DMS79 (cell line): ENCODE data around the gene PLCL1.

ENCODE experiments used
- DNase-seq: peaks from one replicate; lab custom pipeline; 2025; lab: John Stamatoyannopoulos, UW

Gene PLCL1

DNA sequence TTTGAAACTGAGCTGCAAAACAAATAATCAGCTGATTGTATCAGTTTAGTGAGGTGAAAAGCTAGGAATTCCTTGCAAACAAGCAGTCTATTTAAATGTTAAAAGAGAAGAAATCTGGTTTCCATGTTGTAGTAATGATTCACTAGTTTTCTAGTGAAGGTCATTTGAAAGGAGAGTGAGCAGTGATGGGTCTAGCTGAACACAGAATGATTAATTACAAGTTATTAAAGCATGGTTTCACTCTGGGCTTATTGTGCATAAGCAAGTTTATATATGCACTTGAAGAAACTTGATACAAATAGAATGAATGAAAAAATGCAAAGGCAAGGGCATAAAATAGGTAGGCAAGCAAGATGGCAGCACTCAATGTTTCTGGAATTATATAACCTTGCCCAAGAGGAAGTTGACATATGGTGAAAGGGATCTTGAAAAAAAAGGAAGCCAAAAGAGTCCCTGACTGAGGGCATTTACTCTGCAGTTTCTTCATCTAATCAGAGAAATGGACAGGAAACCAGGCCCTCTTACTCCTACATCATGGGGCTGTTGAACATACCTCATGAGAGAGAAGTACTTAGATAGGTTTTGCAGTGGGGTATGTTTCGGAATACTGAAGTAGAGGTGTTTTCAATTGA lies 53.2 kb downstream of the PLCL1 start:
- no peak for DNase-seq

DNA sequence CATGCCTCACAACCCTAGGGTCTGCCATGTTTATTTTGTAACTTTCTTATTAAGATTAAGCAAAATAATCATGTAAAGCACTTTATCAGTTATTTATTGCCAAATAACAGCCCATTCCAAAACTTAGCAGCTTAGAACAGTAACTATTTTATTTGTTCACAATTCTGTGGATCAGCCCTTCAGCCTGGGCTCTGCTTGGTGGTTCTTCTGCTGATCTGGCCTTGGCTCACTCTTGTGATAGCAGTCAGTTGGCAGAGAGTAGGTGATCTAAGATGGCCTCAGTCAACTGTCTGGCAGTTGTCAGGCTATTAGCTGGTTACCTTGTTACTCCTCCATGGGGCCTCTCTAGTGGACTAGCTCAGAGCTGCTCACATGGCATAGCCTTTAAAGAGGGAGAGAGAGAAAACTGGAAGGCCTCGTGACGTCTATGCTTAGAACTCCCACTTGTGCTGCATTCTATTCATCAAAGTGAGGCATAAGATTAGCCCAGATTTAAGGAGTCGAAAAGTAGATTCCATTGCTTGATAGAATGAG lies 54.3 kb downstream of the PLCL1 start:
- DNase-seq, result no peak

DNA sequence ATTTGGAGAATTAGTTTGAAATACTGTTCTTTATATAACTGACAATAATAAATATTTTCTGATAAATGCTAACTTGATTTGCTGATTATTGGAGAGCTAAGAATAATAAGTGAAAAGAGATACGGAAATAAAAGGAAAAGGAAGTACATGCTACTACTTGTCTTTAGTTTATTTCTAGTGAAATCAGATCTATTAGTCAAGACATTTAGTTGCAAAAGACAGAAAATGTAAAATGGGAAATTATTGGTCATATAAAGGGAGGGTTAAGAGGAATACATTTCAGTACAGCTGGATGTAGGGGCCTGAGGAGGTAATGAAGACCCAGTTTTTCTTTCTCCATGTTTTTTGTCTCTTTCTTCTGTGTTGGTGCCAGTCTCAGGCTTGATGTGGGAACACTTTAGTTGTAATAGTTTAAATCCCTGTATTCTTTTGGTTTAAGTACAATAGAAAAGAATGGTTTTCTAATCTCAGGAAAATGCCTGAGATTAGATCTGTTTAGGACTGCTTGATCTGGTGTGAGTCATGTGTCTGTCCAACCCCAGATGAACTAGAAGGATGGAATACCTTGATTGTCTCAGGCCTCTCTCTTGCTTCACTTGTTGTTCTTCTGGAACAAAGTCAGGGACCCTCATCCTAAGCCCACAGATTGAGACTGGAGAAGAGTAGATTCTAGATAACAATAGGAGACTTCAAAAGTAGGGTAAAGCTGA lies 58.0 kb downstream of the PLCL1 start:
- DNase-seq, result no peak

DNA sequence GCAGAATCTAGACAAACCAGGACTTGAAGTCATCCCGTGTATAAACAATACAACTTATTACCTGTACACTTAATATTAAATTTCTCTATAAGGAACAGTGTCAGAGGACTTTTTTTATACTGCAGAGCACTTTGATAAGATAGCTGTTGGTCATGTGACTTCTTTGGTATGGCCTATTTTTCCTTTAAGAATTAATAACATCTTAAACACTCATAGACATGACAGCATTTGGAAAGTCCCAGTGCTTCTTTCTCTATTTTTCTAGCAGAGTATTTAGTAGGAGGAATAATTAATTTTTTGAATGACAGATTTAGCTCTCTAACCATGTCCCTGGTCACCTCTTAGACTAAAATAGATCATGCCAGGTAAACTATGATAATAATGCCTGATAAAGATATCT lies 59.4 kb downstream of the PLCL1 start:
- no peak for DNase-seq

DNA sequence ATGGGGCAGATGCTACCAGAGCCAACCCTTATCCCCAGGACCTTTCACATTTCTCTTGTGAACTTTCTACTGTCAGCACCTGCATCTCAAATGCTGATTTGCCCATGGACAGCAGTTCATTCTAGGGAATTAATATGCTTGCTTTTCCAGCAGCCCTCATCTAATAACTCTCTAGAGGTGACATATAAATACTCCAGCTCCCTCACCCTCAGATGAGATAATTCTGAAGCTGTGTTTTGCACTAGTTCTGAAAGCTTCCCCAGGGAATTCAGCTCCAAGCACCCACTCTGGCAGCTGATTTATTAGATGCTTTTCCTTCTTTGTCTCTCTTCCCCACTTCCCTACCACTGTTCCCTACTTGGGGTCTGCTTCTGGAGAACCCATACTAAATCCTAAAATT lies 62.1 kb downstream of the PLCL1 start:
- no peak for DNase-seq

DNA sequence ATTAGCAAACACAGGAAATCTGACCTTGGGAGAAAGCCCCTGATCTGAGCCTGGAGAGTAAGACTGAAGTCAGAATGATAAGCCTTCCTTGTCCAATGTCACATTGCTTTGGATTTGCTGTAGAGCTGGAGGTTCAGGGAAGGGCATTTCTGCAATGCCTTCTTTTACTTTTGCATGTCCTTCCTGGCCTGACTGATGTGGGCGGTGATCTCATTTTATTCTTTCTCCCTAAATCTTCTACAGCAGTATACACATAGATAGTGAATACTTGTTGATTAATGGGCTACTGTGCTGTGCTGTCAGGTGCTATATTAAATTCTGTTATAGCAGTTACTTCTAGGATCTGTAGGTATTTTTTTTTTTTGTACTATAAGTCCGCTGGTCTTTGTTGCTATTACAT lies 62.6 kb downstream of the PLCL1 start:
- DNase-seq, result no peak

DNA sequence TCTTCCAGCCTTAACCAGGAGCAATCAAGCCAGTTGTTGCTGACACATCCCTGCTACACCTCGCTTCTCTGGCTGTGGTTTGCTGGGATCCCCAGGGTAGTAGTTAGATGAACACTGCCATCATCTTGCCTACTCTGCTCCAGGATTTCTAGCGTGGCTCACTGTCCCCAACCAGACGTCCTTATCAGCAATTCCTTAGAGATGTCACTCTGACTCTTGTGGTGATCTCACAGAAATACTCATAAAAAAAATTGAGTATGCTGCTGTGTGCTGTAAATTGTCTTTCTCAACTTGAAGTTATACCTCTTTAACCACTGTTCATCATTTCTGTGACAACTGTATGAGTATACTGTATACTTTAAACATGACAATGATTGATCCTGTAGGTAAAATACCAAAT lies 63.2 kb downstream of the PLCL1 start:
- no peak for DNase-seq

DNA sequence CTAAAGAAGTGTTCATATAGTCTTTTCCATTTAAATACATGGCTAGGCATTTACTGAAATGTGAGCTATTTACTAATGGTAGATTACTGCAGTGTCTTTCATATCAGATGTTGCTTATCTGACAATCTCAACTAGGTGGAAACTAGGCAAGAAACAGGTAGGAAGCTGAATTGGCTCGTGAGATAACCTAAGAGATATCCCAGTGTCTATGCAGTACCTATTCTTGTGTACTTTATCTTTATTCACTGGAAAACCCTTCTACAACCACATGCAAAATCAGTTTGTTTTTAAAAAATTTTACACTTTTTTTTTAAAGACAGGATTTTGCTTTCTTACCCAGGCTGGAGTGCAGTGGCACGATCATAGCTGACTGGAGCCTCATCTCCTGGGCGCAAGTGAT lies 63.8 kb downstream of the PLCL1 start:
- no peak for DNase-seq

DNA sequence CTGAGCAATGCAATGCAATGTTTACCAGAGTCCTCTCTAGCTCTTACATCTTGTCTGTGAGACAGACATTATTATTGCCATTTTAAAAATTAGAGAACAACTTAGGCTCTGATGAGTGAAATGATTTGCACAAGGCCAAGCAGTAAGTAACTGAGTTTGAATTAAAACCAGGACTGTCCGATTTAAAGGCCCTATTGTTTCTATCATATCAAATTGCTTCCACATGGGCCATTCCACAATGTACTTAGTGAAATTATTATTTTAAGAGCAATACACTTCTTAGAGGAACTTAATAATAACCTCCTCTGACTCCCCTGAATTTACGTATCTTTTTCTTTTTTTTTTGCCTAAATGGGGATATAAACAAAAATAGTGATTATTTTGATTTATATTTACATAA lies 64.6 kb downstream of the PLCL1 start:
- DNase-seq, result no peak

DNA sequence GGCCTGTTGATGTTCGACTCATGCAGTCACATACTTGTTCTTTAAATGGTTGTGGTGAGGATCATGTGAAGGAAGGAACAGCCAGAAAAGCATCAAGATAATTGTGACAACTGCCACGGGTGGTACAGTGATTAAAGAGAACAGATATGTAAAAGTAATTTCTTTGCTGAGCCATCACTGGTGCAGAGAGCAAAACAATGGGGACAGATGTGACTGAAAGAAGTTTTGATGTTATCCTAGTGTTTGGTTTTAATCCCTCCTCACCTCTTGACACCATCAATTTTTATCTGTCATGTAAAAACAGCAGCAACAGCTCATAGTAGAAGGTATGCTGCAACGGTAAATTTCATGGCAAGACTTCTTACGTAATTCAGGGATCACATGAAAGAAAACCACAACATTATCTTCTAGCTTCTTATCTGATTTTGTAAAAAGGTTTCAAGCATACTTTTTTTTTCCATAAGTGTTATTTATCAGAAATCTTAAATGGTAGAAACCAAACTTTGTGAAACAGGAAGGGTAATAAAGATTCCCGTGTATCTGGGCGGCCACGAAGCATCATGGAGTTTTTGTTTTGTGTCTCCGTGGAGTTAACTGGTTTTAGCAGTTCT lies 65.2 kb downstream of the PLCL1 start:
- DNase-seq, result no peak

DNA sequence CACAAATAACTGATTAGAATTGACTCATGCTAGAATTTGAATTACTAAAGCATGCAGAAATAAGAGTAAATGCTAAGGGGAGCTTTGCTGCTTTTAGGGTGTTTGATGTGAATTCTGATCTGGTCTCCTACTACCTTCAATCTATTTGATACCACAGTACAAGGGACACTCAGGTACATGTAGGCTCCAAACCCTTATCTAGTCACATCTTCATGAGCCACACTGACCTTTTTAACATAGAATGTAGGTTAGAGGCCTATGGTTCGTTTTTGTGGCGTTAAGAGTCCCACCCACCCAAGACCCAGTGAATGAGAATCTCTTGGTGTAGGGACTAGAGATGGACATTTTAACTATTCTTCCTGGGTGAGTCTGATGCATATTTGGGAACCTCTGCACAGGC lies 65.7 kb downstream of the PLCL1 start:
- DNase-seq, result no peak

DNA sequence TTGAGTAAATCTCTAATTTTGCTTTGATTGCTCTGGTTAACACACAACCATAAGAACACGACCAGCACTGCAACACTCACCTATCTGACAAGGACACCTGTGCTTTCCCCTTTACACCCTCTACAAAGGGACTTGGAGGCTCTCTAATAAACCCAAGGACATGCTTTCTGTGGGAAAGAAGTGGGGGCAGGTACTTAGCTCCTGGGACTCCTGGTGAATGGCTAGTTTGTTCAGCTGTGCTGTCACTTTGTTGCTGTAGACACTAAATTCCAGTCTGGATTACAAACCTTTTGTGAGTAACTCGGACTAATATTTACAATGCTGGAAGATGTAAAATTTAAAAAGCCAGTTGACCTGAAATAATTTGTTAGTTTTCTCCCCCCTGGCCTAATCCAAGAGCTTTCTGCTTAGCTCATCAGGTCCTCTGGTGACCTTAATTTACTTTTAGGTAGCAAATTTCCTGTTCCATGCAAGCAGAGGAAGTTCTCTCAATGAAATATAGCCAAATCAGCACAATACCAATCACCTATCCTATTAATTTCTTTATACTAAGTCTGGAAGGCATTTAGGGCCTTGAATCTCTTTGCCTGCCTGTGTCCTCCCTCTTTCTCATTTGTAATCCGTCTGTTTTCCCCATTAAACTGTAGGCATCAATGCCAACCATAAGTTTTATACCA lies 67.5 kb downstream of the PLCL1 start:
- DNase-seq, result no peak

DNA sequence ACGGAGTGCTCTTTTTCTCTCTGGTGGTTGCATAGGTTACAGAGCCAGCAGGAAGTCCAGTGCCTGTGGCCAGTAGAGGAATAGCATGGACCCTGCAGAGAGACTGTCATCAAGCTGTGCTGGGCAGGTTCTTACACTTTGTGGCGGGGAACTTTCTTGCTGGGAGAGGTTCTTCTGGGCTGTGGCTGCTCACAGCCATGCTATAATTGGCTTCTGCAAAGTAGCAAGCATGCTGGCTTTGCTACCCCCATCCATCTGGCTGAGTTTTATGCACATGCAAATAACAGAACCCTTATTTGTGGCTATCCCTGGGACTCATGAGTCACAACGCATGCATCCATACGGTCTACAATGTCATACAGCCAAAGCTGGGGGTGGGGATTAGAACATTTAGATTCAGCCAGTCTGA lies 68.9 kb downstream of the PLCL1 start:
- DNase-seq, result no peak

DNA sequence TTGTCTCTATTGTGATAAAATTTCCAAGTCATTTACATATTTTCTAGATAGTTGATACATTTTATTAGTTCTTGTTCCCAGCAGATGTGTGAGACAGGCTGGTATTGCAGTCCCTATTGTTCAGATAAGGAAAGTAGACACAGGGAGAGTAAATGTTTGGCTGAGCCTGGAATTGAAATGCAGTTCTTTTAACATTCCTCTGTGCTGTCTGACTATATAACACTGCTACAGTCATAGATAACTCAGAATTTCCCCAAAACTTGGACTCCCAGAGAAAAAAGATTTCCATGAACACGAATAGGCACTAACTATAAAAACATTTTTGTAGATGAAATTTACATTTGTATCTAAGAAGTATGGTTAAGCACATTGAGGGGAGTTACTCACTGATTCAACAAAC lies 71.4 kb downstream of the PLCL1 start:
- DNase-seq, result no peak

DNA sequence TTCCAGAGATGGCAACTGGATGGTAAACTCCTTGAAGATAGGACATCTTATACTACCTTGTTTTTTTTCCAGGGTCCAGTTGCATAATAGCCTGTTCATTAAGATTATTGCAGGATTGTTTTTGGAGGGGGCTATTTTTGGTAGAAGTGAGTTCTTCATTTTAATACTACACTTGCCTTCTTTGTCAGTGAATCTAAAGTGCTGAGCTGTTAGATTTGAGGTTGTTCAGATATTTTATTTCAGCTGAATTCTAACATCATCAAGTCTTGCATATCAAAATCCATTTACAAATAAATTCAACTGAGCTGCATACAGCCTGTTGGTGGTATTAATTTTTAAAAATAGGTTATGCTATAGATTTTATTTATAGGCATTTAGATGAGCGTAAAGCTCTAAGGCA lies 72.1 kb downstream of the PLCL1 start:
- no peak for DNase-seq

DNA sequence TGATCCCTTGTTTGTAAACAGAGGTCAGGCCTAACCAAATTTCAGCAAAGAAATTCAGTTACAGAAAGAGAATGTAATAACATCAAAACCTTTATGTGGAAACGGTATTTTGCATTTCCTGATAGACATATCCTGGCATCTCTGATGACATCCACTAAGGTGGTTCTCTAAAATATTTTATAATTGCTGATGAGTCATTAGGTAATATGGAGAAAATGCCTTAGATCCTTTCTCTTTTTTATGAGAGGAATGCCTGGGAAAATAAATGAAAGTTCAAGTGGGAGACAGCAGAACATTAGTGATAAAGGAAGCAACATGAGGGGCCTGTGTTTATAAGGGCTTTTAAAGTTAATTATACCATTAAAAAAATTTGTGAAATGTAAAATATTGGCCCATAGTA lies 72.6 kb downstream of the PLCL1 start:
- DNase-seq, result no peak

DNA sequence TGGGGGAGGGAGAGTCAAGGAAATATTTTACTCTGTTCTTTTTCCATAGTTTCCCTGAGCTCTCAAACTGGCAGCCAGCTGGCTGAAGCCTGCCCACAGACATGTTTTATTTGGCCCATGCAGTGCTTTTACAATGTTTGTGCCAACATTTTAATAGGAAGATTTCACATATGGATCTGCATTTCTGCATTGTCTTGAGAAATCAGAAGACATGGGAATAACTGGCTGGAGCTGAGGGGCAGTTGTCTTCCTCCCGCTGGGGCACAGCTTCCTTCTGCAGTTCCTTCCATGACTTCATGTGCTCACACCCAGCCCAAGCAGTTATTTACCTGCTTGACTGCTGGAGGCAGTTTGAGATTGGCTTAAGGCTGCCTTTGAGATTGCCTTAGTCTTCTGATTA lies 74.4 kb downstream of the PLCL1 start:
- no peak for DNase-seq

DNA sequence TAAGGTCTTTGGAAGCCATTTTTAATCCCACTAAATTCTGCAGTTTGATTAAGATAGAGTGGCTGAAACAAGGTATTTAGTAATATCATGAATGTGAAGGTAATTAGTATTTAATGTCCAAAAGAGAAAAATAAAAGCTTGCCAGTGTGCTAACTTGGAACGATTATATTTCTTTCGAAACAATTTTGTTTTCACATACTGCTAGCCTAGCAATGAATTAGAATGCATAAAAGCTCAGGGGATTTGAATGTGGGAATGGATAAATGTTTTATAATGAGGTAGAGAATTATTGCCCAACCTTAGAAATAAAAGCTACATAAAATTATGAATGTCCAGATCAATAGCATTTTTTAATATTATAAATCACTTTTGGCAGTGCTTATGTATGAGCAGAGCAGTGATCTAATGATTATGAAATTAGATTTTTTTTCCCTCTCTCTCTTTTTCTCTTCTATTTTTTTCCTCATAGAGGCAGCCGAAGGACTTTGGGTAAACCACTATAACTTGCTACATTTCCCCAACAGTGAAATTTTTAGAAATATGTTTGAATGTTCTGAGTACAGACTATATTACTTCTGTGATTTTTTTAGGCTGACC lies 75.5 kb downstream of the PLCL1 start:
- no peak for DNase-seq

DNA sequence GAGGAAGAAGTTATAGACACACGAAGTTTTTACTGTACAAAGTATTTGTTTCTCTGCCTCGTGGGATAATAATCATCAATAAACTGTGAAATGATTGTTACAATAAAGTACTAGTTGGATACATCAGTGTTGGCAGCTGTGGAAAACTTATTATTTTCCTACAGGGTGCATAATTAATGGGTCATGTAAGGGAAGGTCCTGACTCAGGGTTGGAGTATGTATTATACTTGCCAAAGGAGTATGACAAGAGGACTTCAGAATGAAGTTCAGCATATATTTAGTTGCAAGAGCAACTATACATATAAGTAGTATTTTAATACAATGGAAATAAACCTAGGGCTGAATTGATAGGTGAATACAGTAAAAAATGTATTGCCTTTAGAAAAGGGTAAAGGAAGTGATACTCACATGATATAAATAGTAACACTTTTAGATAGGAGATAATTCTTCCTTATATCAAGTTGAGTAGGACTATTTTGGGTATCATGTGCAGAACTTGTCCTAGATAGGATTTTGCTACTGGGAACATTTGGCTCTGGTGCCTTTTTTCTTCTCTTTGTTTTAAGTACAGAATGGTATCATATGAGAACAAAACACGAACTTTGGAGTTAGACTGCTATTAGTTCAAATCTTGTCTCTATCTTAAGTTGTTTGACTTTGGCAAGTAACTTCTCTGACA lies 79.1 kb downstream of the PLCL1 start:
- DNase-seq, result no peak

DNA sequence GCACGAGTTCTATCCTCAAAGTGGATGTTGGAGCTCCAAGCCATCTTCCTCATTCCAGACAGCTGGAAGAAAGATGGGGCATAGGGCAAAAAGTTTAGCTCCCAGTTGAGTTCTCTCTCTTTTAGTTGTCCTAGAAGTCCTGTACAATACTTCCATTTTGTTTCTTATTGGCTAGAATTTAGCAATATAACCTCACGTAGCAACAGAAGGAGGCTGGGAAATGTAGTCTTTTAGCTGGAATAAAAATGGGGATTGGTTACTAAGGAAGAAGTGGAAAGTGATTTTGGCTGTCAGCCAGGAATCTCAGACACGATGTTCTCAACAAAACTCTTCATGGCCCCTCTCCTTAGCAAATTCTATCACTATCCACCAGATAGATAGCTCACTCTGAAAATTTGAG lies 79.9 kb downstream of the PLCL1 start:
- DNase-seq, result no peak

DNA sequence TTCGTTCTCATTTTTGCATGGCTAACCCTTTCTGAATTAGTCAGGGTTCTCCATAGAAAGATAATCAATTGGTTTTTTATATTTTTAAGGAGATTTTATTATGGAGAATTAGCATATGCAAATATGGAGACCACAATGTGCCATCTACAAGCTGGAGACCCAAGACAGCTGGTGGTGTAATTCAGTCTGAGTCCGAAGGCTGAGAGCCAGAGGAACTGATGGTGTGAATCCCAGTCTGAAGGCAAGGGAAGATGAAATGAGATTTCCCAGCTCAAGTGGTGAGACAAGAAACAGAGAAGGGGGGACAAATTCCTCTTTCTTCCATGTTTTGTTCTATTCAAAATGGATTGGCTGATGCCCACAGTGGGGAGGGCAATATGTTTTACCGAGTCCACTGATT lies 80.7 kb downstream of the PLCL1 start:
- no peak for DNase-seq

DNA sequence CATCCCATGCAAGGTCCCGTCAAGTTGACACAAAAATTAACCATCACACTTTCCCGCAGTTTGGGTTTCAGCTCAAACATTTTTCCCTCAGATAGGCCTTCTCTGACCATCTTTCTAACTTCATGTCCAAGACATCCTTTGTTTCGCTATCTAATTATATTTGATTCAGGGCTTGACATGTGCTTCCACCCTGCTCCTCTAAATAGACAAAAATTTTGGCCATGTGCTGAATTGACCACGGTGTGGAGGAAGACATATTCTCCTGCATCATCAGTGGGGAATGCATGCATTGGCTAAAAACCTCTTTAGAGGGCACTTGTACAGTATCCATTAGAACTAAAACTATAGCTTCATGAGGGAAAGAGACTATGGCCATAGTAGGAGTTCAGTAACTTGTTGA lies 81.2 kb downstream of the PLCL1 start:
- DNase-seq, result no peak
